HG03045 (cell line): ENCODE data around the gene UBD.

ENCODE experiments used
- ATAC-seq: cut with Tn5 transposase; IDR thresholded peaks from one replicate; pipeline ENCODE4 v1.9.1; 2021; ENCODE audit warnings: mild to moderate bottlenecking, moderate library complexity; ENCODE audit not compliant: unreplicated experiment

The UBD gene

GRCh38 chr6:29524044-29524443 lies 35.5 kb downstream of the UBD start:
- no peak for ATAC-seq

- no peak for ATAC-seq
Observed at GRCh38 chr6:29522227-29522626, 37.3 kb downstream of the UBD start.

- ATAC-seq: no peak
Observed at GRCh38 chr6:29521006-29521680, 38.4 kb downstream of the UBD start.

- ATAC-seq: no peak
Observed at GRCh38 chr6:29520232-29520631, 39.3 kb downstream of the UBD start.

DNA sequence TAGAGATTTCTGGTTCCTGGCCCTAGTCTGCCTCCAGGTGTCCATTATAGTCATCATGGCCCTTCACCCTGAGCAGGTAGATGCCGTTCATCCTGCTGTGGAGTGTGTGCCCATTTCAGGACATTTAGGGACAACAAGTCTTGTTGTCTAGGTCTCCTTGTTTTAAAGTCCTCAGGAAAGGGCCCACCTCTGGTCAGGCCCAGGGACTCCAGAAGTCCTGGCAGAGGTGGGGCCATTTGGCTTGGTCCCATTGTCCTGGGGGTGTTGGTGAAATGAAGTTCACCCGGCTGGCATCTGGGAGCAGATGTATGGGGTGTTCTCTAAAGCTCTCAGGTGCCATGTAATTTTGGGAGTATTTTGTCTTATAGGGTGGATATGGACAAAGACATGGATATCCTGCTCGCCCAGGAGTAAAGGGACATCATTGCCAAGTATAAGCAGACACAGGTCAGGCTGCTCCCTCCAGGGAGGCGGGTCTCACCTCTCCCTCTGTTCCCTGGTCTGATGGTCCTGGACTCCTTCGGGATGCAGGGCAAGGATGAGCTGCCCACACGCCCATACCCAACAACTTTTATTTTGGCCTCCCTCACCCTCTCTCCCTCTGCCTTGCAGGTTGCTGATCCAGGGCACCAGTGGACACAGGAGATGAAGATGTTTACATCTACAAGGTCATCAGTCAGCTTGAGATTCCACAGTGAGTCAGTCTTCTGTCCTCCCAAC lies 40.1 kb downstream of the UBD start:
- ATAC-seq: no peak

DNA sequence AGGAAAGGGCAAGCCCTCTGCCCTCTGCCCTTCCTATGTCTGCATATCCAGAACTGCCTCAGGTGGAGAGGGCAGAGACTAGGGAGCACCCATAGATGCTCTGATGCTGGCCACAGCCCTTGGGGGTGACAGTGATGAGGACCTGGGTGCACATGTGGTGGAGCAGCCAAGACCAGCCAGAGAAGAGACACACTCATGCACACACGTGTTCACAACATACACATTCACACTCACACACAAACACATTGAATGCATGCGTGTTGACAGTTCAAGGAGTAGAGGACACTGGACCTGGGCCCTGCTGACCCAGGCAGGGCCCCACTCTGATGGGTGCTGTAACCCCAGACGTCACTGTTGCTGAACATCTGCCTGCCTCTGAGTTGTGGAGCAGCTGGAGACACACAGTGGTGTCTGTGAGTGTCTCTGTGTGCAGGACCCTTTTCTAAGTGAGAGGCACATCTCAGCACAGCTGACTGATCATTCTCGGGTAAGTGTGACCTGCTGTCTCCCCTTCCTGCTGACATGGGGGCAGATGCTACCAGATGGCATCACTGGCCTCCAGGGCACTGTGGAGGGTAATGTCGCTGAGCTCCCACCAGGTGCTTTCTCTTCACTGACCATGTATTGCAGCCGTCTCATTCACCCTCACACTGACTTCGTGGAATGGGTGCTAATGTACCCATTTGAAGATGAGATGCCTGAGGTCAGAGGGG lies 41.6 kb downstream of the UBD start:
- no peak for ATAC-seq

GRCh38 chr6:29517245-29517644 lies 42.3 kb downstream of the UBD start:
- ATAC-seq: no peak

GRCh38 chr6:29516108-29516507 lies 43.4 kb downstream of the UBD start:
- no peak for ATAC-seq

DNA sequence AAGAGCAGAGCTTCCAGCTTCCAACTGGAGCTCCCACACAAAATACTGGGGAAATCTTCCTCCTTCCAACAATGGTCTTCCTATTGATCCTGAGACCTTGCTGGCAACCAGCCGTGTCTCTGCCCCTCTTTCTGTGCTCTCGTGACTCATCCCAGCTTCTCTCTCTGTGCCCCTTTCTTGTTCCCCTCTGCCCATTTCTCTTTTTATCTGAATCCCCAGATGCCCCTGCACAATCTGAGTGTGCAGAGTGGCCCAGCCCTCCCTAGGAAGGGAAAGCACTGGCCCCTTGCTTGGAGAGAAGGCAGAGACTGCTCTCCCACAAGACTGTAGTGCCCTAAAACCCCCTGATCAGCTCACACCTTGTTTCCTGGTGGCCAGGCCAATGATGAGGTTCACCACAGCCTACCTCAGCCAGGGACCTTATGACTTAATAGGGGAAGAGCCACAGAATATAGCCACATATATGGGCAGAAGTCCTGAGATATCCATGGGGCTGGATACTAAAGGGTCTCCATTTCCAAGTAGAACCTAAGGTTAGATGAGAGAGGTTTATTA lies 48.7 kb downstream of the UBD start:
- no peak for ATAC-seq

- no peak for ATAC-seq
Observed at GRCh38 chr6:29510202-29510601, 49.3 kb downstream of the UBD start.

DNA sequence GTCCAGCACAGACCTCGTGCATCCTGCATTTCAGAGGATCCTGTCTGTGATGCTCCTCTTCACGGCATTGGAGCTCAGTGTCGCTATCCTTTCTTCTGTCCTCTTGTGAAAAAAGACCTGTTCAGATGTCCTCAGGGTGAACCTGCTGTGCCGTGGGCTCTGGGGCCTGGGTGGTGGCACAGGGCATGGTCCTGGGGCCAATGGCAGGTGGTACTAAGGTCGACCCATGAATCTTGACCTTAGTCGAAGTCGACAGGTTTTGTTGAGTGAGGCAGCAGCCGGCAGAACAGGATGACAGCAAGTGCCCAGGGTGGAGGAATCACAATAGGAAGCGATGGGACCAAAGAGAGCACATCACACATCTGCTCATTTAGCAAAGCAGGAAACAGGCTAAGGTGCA lies 49.8 kb downstream of the UBD start:
- no peak for ATAC-seq

GRCh38 chr6:29509239-29509638 lies 50.3 kb downstream of the UBD start:
- peak; percentile 81 for ATAC-seq

DNA sequence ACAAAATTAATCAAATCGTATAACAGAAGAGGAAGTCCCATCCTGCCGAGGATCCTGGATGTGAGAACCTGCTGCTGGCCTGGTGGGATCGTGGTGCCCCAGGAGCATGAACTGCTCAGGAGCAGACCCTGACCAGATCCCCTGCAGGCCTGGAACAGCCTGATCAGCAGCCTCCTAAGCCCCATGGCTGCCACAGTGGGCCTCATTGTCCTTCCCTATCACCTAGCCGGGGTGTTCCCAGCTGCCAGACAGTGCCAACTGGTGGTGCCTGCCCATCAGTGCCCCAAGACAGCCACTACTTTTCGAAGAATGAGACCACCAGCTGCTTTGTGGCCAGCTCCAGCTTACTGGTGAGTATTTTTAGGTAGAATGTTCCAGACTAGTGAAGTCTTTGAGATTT lies 52.2 kb downstream of the UBD start:
- ATAC-seq: no peak

DNA sequence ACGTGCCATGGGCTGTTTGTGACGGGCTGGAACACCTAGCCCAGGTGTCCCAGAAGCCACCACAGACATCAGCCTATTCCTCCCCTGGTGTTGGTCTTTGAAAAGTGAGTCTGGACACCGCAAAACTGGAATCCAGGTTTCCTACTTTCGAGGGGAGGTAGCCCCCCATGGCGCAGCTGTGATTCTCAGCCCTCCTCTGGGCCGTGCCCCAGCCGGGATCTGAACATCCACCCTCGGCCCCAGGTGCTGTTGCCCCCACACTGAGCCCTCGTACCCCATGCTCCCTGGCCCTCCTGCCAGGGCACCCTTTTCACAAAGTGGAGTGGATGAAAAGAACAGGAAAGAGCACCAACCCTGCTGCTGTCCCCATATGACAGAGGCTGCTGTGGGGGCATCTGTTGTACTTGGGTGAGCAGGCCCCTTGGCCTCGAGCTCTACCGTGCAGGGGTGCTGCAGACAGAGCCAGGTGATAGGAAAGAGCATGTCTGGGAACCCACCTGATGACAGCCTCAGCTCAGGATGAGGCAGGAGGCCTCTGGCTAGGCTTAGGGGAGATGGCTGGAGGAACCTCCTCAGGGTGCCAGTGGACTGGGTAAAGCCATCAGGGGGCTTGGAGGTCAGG lies 53.0 kb downstream of the UBD start:
- no peak for ATAC-seq

DNA sequence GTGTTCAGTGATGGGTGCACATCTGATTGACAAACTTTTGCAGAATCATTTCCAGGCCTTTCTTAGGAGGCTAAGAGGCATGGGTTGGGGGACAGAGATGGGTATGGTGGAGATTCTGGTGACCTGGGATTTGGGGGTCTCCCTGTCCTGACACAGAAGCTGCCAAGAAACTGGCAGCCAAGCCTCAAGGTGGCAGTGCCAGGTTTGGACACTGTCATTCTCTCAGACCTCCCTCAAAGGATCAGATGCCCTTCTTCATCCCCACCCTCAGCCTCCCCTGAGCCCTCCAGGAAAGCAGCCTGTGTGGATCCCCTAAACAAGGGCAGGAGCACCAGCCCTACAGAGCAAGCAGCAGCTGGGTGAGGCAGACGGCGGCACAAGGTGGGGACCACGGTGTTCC lies 53.7 kb downstream of the UBD start:
- ATAC-seq: no peak
